Measurements from ENCODE around the gene JARID2. TPM values are rescaled to one million over a fixed set of nuclear protein-coding genes. Genes with fewer than 3 reads are reported as not detected.

Gene JARID2
- total RNA-seq, 4 donors from 2014 or later: 11.6 to 22.5 (median 16.4) TPM

DNA sequence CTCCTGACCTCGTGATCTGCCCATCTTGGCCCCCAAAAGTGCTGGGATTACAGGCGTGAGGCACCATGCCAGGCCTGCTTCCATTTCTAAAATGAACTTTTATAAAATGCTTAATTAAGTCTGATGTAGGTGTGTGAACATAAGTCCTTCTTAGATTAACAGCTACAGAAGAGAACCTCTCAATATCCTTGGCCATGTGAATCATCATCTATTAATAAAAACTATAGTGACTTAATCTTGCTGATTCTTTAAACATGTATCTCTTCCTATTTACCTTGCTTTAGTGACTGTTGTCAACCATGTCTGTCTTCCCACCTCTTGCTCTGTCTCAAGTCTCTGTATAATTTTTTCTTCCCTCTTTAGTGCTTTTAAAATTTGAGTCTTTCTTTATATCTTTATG, 127.1 kb downstream of the JARID2 start:
- H3K4me1 ChIP-seq: peaks cover 77 to 87% of the 10 kb centered on the region in 2 donors
- H3K27ac ChIP-seq: peak overlapping the region in 2 of 4 donors; percentile 11 to 13
- H3K4me3 ChIP-seq: no peak overlapping the region
- H3K27me3 ChIP-seq: no peaks in the 10 kb centered on the region
- in situ Hi-C loops (cut with MboI; ENCODE audit: low sequenced_read_pairs in 4 of 4) (loop anchor here in 1 of 4 donors (25.0 kb wide), 1 partner anchor 111 kb away; no protein-coding TSS in a partner anchor), intact Hi-C loops (cut with DNase I; ENCODE audit: low total_unique reads) (no loop called here)
- DNase-seq: no peak
- H3K36me3 ChIP-seq: no peaks in the 10 kb centered on the region
- ATAC-seq: peak; percentile 40 to 49
- no peaks in the 10 kb centered on the region for H3K9me3 ChIP-seq
- no peak for TF ChIP-seq POLR2A (IDR thresholded peaks at IDR 0.05)
- TF ChIP-seq, protein P1, sequence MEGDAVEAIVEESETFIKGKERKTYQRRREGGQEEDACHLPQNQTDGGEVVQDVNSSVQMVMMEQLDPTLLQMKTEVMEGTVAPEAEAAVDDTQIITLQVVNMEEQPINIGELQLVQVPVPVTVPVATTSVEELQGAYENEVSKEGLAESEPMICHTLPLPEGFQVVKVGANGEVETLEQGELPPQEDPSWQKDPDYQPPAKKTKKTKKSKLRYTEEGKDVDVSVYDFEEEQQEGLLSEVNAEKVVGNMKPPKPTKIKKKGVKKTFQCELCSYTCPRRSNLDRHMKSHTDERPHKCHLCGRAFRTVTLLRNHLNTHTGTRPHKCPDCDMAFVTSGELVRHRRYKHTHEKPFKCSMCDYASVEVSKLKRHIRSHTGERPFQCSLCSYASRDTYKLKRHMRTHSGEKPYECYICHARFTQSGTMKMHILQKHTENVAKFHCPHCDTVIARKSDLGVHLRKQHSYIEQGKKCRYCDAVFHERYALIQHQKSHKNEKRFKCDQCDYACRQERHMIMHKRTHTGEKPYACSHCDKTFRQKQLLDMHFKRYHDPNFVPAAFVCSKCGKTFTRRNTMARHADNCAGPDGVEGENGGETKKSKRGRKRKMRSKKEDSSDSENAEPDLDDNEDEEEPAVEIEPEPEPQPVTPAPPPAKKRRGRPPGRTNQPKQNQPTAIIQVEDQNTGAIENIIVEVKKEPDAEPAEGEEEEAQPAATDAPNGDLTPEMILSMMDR (IDR thresholded peaks at IDR 0.05 in 4 of 5, conservative IDR thresholded peaks at IDR 0.05 in 1 of 5): no peak

DNA sequence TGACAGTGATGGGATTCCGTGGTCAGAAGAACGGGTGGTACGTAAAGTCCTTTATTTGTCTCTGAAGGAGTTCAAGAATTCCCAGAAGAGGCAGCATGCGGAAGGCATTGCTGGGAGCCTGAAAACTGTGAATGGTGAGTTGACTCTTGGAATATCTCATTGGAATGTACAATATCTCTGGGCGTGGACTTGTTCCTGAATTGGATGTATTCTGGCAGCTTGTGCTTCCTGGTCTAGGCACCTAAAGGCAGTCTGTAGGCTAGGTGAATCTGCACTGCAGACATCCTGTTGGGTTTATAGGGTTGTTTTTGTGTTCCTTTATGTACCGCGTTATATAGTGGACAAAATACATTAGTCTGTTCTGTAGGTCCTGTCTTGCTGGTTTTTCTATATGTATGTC, 128.2 kb downstream of the JARID2 start:
- no peak overlapping the region for H3K4me3 ChIP-seq
- no peak for ATAC-seq
- no peaks in the 10 kb centered on the region for H3K9me3 ChIP-seq
- H3K27me3 ChIP-seq: no peaks in the 10 kb centered on the region
- intact Hi-C loops (cut with DNase I; ENCODE audit: low total_unique reads) (no loop called here), in situ Hi-C loops (cut with MboI; ENCODE audit: low sequenced_read_pairs in 4 of 4) (loop anchor here in 1 of 4 donors (25.0 kb wide), 1 partner anchor 112 kb away; no protein-coding TSS in a partner anchor)
- H3K4me1 ChIP-seq: peaks cover 73 to 85% of the 10 kb centered on the region in 2 donors
- no peaks in the 10 kb centered on the region for H3K36me3 ChIP-seq
- no peak for TF ChIP-seq POLR2A (IDR thresholded peaks at IDR 0.05)
- TF ChIP-seq, protein P1 (IDR thresholded peaks at IDR 0.05 in 4 of 5, conservative IDR thresholded peaks at IDR 0.05 in 1 of 5): no peak
- no peak overlapping the region for H3K27ac ChIP-seq
- no peak for DNase-seq

DNA sequence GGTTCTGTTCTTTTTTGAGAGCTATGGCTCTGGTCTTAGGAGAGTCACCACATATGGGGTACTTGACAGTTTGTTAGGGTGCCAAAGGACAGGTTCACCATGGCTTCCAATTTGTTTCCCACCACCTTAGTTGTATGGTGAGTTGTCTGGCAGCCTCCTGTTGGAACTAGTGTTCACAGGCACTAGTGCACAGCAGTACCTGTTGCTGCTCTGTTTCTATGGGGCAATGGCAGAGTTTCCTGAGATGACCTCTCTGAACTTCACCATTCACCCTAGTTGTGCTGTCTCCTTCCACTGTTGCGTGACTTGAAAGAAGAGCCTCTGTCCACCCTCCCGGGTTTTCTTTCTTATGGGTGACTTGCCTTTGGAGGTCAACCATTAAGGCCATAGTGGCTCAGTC, 129.1 kb downstream of the JARID2 start:
- Histone ChIP-seq H3K27me3 (no peaks in the 10 kb centered on the region), H3K4me3 (no peak overlapping the region), H3K27ac (no peak overlapping the region), H3K36me3 (no peaks in the 10 kb centered on the region), H3K9me3 (no peaks in the 10 kb centered on the region), H3K4me1 (peaks cover 73 to 82% of the 10 kb centered on the region in 2 donors)
- intact Hi-C loops (cut with DNase I; ENCODE audit: low total_unique reads) (no loop called here), in situ Hi-C loops (cut with MboI; ENCODE audit: low sequenced_read_pairs in 4 of 4) (loop anchor here in 1 of 4 donors (25.0 kb wide), 1 partner anchor 1163 kb away; no protein-coding TSS in a partner anchor)
- ATAC-seq (no peak), DNase-seq (no peak)
- TF ChIP-seq, protein P1 (IDR thresholded peaks at IDR 0.05 in 4 of 5, conservative IDR thresholded peaks at IDR 0.05 in 1 of 5): no peak
- TF ChIP-seq POLR2A (IDR thresholded peaks at IDR 0.05): no peak

DNA sequence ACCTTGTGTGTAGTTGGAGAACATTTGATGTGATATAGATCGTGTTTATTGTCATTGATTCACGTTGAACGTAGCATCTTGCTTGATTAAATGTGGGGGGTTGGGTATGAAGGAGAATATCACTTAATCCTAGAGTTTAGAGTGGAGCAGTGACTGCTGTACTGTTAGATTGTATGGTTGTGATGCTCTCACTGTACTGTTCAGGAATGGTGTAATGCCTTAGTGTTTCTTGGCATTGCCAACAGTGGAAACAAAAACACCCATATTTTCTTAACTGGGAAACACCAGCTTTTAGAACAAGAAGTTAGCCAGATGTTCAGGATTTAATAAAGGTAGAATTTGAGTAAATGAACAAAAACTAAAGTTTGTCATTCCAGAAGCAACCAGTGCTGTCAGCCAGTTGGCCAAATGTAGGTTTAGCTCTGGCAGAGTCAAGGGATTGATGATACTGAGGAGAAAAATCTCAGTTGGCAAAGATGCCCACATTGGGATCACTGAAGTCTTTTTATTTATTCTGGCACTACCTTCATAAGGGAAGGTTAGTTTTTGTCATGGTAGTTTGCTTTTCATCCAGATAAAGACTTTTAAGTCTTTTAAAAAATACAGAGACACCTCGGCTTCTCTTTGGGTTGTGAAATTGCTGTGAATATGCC, 129.9 kb downstream of the JARID2 start:
- no peaks in the 10 kb centered on the region for H3K36me3 ChIP-seq
- TF ChIP-seq, protein P1 (IDR thresholded peaks at IDR 0.05 in 4 of 5, conservative IDR thresholded peaks at IDR 0.05 in 1 of 5): no peak
- TF ChIP-seq POLR2A (IDR thresholded peaks at IDR 0.05): no peak
- no peak for DNase-seq
- H3K27me3 ChIP-seq: no peaks in the 10 kb centered on the region
- no peak overlapping the region for H3K4me3 ChIP-seq
- H3K4me1 ChIP-seq: peaks cover 74 to 76% of the 10 kb centered on the region in 2 donors
- intact Hi-C loops (cut with DNase I; ENCODE audit: low total_unique reads): no loop called here
- ATAC-seq: no peak
- in situ Hi-C loops (cut with MboI; ENCODE audit: low sequenced_read_pairs in 4 of 4): loop anchor here in 1 of 4 donors (25.0 kb wide), 1 partner anchor 1163 kb away; no protein-coding TSS in a partner anchor
- H3K27ac ChIP-seq: no peak overlapping the region
- H3K9me3 ChIP-seq: no peaks in the 10 kb centered on the region

Measured in gastrocnemius medialis (tissue), 4 donors.